ENCODE measurements around the gene LYRM4. TPM values are rescaled to one million over a fixed set of nuclear protein-coding genes. Genes with fewer than 3 reads are reported as not detected.
A peak's percentile ranks its signal among the peaks of the same experiment; 100 is the strongest.

LYRM4 gene
- total and polyA plus RNA-seq, 2 experiments from 2014 or later, result 51.0 to 62.0 TPM

DNA sequence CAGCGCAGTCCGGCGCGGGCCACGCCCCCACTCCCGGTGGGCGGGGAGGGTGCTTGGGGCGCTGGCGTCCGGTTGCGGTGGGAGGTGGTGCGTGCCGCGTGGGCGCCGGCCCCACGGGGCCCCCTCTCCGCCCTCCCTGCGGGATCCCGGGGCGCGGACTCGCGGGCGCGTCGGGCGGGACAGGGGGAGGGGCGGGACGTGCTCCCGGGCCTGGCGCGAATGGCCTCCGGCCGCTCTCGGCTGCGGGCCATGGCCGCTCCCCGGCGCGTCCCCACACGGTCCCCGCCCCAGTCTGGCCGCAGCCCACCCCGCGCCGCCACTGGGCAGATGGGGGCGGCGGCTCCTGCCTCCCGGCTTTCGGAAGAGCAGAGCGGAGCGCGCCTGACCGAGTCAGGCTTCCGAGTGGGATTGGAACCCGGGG, 176.4 kb downstream of the LYRM4 start:
- TF ChIP-seq, protein P1, sequence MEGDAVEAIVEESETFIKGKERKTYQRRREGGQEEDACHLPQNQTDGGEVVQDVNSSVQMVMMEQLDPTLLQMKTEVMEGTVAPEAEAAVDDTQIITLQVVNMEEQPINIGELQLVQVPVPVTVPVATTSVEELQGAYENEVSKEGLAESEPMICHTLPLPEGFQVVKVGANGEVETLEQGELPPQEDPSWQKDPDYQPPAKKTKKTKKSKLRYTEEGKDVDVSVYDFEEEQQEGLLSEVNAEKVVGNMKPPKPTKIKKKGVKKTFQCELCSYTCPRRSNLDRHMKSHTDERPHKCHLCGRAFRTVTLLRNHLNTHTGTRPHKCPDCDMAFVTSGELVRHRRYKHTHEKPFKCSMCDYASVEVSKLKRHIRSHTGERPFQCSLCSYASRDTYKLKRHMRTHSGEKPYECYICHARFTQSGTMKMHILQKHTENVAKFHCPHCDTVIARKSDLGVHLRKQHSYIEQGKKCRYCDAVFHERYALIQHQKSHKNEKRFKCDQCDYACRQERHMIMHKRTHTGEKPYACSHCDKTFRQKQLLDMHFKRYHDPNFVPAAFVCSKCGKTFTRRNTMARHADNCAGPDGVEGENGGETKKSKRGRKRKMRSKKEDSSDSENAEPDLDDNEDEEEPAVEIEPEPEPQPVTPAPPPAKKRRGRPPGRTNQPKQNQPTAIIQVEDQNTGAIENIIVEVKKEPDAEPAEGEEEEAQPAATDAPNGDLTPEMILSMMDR (conservative IDR thresholded peaks at IDR 0.05; ENCODE audit: low read depth in 2 of 2), result no peak
- TF ChIP-seq EZH2phosphoT487 (IDR thresholded peaks at IDR 0.05; ENCODE audit: unreplicated experiment) (no peak), POLR2AphosphoS5 (IDR thresholded peaks at IDR 0.05; ENCODE audit: low read depth) (no peak), CREB1 (CRISPR knock-in tag; IDR thresholded peaks at IDR 0.05; ENCODE audit: low read depth) (no peak), ZNF114 (CRISPR knock-in tag; IDR thresholded peaks at IDR 0.05) (no peak), NANOG (IDR thresholded peaks at IDR 0.05; ENCODE audit: borderline replicate concordance) (no peak), JUNB (IDR thresholded peaks at IDR 0.05; ENCODE audit: unreplicated experiment) (no peak), STAT1 (IDR thresholded peaks at IDR 0.05; ENCODE audit: unreplicated experiment) (no peak)
- Histone ChIP-seq H3K27ac (ENCODE audit: low read depth) (no peak overlapping the region), H3K36me3 (ENCODE audit: insufficient read depth) (no peaks in the 10 kb centered on the region; the same call in 1 of the 2 replicates), H3K27me3 (ENCODE audit: insufficient read depth) (peaks cover 76% of the 10 kb centered on the region), H3K9me2 (ENCODE audit: insufficient read depth) (no peaks in the 10 kb centered on the region), H3K4me1 (ENCODE audit: insufficient read depth) (peaks cover 11% of the 10 kb centered on the region; the same call in 1 of the 2 replicates), H3K4me2 (peak overlapping the region; percentile 95), H3F3A (replicated peaks; ENCODE audit: low read depth) (0 out of 2 replicates have a peak, but pooled peaks cover 3% of the 10 kb centered on the region), H3K79me2 (replicated peaks; ENCODE audit: insufficient read depth) (no peaks in the 10 kb centered on the region), H3K4me3 (peak overlapping the region; percentile 75), H2AFZ (peak overlapping the region; percentile 96), H4K20me1 (replicated peaks; ENCODE audit: insufficient read depth) (no peaks in the 10 kb centered on the region; the same call in 1 of the 2 replicates)
- peak; percentile 61 for DNase-seq (ENCODE audit: low spot score)
- peaks cover 6% of the 10 kb centered on the region for H3K4me1 Mint-ChIP-seq
- H3K36me3 Mint-ChIP-seq (ENCODE audit: low read depth), result peaks cover 3% of the 10 kb centered on the region; the same call in 2 of the 3 replicates
- H3K27ac Mint-ChIP-seq, result no peak overlapping the region
- peak overlapping the region; percentile 81 for H3K4me3 Mint-ChIP-seq
- peaks cover 50% of the 10 kb centered on the region for H3K27me3 Mint-ChIP-seq (ENCODE audit: insufficient read depth, low read depth, poor library complexity)
- ATAC-seq, result peak; percentile 18
- peaks cover 6% of the 10 kb centered on the region; the same call in 2 of the 3 replicates for H3K9me3 Mint-ChIP-seq

DNA sequence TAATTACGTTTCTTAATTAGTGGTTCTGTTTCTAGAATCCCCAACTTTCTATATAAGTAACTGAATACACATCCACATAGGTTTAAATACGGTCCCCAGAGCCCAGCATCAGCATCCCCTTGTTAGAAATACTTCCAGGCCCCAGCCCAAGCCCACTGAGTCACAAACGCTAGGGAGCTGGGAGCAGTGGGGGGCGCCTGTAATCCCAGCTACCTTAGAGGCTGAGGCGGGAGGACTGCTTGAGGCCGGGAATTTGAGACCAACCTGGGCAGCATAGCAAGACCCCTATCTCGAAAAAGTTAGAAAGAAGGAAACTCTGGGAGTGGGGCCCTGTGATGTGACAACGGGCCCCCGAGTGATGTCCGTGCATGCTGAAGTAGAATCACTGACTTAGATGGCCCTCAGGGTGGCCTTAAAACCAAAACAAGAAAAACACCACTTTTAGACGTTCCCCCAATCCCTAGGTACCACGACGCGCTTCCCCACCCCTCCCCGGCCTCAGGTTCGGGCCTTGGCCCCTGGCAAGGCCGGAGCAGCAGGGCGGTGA, 176.9 kb downstream of the LYRM4 start:
- ATAC-seq (peak; percentile 1; the same call in 1 of the 3 replicates), DNase-seq (ENCODE audit: low spot score) (peak; percentile 35)
- Mint-ChIP-seq H3K27me3 (ENCODE audit: insufficient read depth, low read depth, poor library complexity) (peaks cover 50% of the 10 kb centered on the region), H3K36me3 (ENCODE audit: low read depth) (peaks cover 3% of the 10 kb centered on the region; the same call in 2 of the 3 replicates), H3K9me3 (peaks cover 8% of the 10 kb centered on the region; the same call in 2 of the 3 replicates), H3K4me3 (peak overlapping the region; percentile 65), H3K4me1 (peaks cover 6% of the 10 kb centered on the region), H3K27ac (no peak overlapping the region)
- Histone ChIP-seq H3K4me3 (peak overlapping the region; percentile 75), H3K36me3 (ENCODE audit: insufficient read depth) (no peaks in the 10 kb centered on the region; the same call in 1 of the 2 replicates), H3K27me3 (ENCODE audit: insufficient read depth) (peaks cover 76% of the 10 kb centered on the region), H3K4me2 (peak overlapping the region; percentile 95), H3K79me2 (replicated peaks; ENCODE audit: insufficient read depth) (no peaks in the 10 kb centered on the region), H3F3A (replicated peaks; ENCODE audit: low read depth) (0 out of 2 replicates have a peak, but pooled peaks cover 3% of the 10 kb centered on the region), H2AFZ (no peak overlapping the region), H4K20me1 (replicated peaks; ENCODE audit: insufficient read depth) (no peaks in the 10 kb centered on the region; the same call in 1 of the 2 replicates), H3K4me1 (ENCODE audit: insufficient read depth) (peaks cover 11% of the 10 kb centered on the region; the same call in 1 of the 2 replicates), H3K9me2 (ENCODE audit: insufficient read depth) (no peaks in the 10 kb centered on the region), H3K27ac (ENCODE audit: low read depth) (no peak overlapping the region)
- TF ChIP-seq EZH2 (IDR thresholded peaks at IDR 0.05; ENCODE audit: low read depth, unreplicated experiment), result peak; percentile 56
- TF ChIP-seq CREB1 (CRISPR knock-in tag; IDR thresholded peaks at IDR 0.05; ENCODE audit: low read depth), result no peak
- TF ChIP-seq, protein P1 (conservative IDR thresholded peaks at IDR 0.05; ENCODE audit: low read depth in 2 of 2), result no peak
